GM12801 (cell line): ENCODE data around the gene RBM38.

Experiments used
- CTCF ChIP-seq: IDR thresholded peaks from one replicate; pipeline ENCODE4 v1.5.1; 2011; ENCODE audit warnings: control low read depth; ENCODE audit not compliant: insufficient read length; ENCODE audit errors: extremely low read depth

RBM38 gene

GRCh38 chr20:57443349-57444265, 52.4 kb downstream of the RBM38 start:
- TF ChIP-seq CTCF, result no peak

GRCh38 chr20:57444394-57445048, 53.3 kb downstream of the RBM38 start:
- TF ChIP-seq CTCF, result no peak

- no peak for TF ChIP-seq CTCF
Observed at GRCh38 chr20:57445298-57445697, 54.1 kb downstream of the RBM38 start.

GRCh38 chr20:57445774-57446173, 54.6 kb downstream of the RBM38 start:
- TF ChIP-seq CTCF, result no peak

- TF ChIP-seq CTCF, result no peak
Observed at GRCh38 chr20:57448764-57449354, 57.7 kb downstream of the RBM38 start.

GRCh38 chr20:57449398-57450354, 58.5 kb downstream of the RBM38 start:
- no peak for TF ChIP-seq CTCF

- no peak for TF ChIP-seq CTCF
Observed at GRCh38 chr20:57450419-57450818, 59.2 kb downstream of the RBM38 start.
